Measurements from ENCODE around the gene AADACL4.
"Not testable (repeated sequence)": the region's sequence is repeated elsewhere in the genome, so short reads cannot be mapped to it uniquely, and the experiment has no call there.

AADACL4 gene

GRCh38 chr1:12625276-12625675 is 18.6 kb upstream of the AADACL4 start:
- no peak for DNase-seq (ENCODE audit: low read depth, low spot score)
- no peak overlapping the region for H3K4me3 ChIP-seq (ENCODE audit: low read length)

GRCh38 chr1:12626888-12627287 is 17.0 kb upstream of the AADACL4 start:
- peak; percentile 53 for DNase-seq (ENCODE audit: low read depth, low spot score)
- no peak overlapping the region for H3K4me3 ChIP-seq (ENCODE audit: low read length)

GRCh38 chr1:12627296-12627695 is 16.6 kb upstream of the AADACL4 start:
- H3K4me3 ChIP-seq (ENCODE audit: low read length), result no peak overlapping the region
- DNase-seq (ENCODE audit: low read depth, low spot score), result no peak

- DNase-seq (ENCODE audit: low read depth, low spot score), result no peak
- no peak overlapping the region for H3K4me3 ChIP-seq (ENCODE audit: low read length)
Observed at GRCh38 chr1:12629511-12629956, 14.4 kb upstream of the AADACL4 start.

GRCh38 chr1:12629985-12630760 is 13.7 kb upstream of the AADACL4 start:
- DNase-seq (ENCODE audit: low read depth, low spot score), result no peak
- H3K4me3 ChIP-seq (ENCODE audit: low read length), result no peak overlapping the region

GRCh38 chr1:12630946-12631530 is 12.8 kb upstream of the AADACL4 start:
- H3K4me3 ChIP-seq (ENCODE audit: low read length), result no peak overlapping the region
- DNase-seq (ENCODE audit: low read depth, low spot score), result no peak

- no peak overlapping the region for H3K4me3 ChIP-seq (ENCODE audit: low read length)
- DNase-seq (ENCODE audit: low read depth, low spot score), result no peak
Observed at GRCh38 chr1:12631571-12631970, 12.3 kb upstream of the AADACL4 start.

- DNase-seq (ENCODE audit: low read depth, low spot score), result no peak
- no peak overlapping the region for H3K4me3 ChIP-seq (ENCODE audit: low read length)
Observed at GRCh38 chr1:12634156-12634555, 9.7 kb upstream of the AADACL4 start.

- H3K4me3 ChIP-seq (ENCODE audit: low read length), result no peak overlapping the region
- DNase-seq (ENCODE audit: low read depth, low spot score), result no peak
Observed at GRCh38 chr1:12634696-12635202, 9.1 kb upstream of the AADACL4 start.

GRCh38 chr1:12636098-12636950 is 7.6 kb upstream of the AADACL4 start:
- DNase-seq (ENCODE audit: low read depth, low spot score), result no peak
- H3K4me3 ChIP-seq (ENCODE audit: low read length), result no peak overlapping the region

GRCh38 chr1:12637693-12638092 is 6.2 kb upstream of the AADACL4 start:
- no peak for DNase-seq (ENCODE audit: low read depth, low spot score)

GRCh38 chr1:12640237-12640957 is 3.5 kb upstream of the AADACL4 start:
- DNase-seq (ENCODE audit: low read depth, low spot score), result no peak
- no peak overlapping the region for H3K4me3 ChIP-seq (ENCODE audit: low read length)

More at GRCh38 chr1:12637693-12638092, 6.2 kb upstream of the AADACL4 start:
- H3K4me3 ChIP-seq (ENCODE audit: low read length), result no peak overlapping the region

- H3K4me3 ChIP-seq (ENCODE audit: low read length), result no peak overlapping the region
- DNase-seq (ENCODE audit: low read depth, low spot score), result no peak
Observed at GRCh38 chr1:12640958-12641272, 3.0 kb upstream of the AADACL4 start.

GRCh38 chr1:12643079-12643478 is 806 bp upstream of the AADACL4 start:
- no peak for DNase-seq (ENCODE audit: low read depth, low spot score)
- H3K4me3 ChIP-seq (ENCODE audit: low read length), result no peak overlapping the region

GRCh38 chr1:12644237-12644636 is 352 bp downstream of the AADACL4 start:
- DNase-seq (ENCODE audit: low read depth, low spot score), result no peak
- H3K4me3 ChIP-seq (ENCODE audit: low read length), result no peak overlapping the region

- H3K4me3 ChIP-seq (ENCODE audit: low read length), result no peak overlapping the region
- no peak for DNase-seq (ENCODE audit: low read depth, low spot score)
Observed at GRCh38 chr1:12644829-12645228, 944 bp downstream of the AADACL4 start.

- not testable (repeated sequence) for DNase-seq (ENCODE audit: low read depth, low spot score); H3K4me3 ChIP-seq (ENCODE audit: low read length)
Observed at GRCh38 chr1:12645401-12645800, 1.5 kb downstream of the AADACL4 start.

GRCh38 chr1:12648741-12649140 is 4.9 kb downstream of the AADACL4 start:
- no peak for DNase-seq (ENCODE audit: low read depth, low spot score)
- H3K4me3 ChIP-seq (ENCODE audit: low read length), result no peak overlapping the region

- no peak for DNase-seq (ENCODE audit: low read depth, low spot score)
- H3K4me3 ChIP-seq (ENCODE audit: low read length), result no peak overlapping the region
Observed at GRCh38 chr1:12649971-12650421, 6.1 kb downstream of the AADACL4 start.
